ENCODE data around the gene FAF1.

The FAF1 gene

GRCh38 chr1:50471967-50472366 is 488.1 kb downstream of the FAF1 start:
- H3K9ac ChIP-seq: no peak overlapping the region
- H3K4me1 ChIP-seq: no peaks in the 10 kb centered on the region
- H3K4me3 ChIP-seq (ENCODE audit: low read depth, low read length): no peak overlapping the region
- no peaks in the 10 kb centered on the region for H3K36me3 ChIP-seq (ENCODE audit: control insufficient read depth, insufficient read depth, low read length)
- H3K27me3 ChIP-seq (ENCODE audit: control insufficient read depth, insufficient read depth, low read length): no peaks in the 10 kb centered on the region
- H3K79me2 ChIP-seq: no peaks in the 10 kb centered on the region
- no peak overlapping the region for H3K27ac ChIP-seq
- no peak for TF ChIP-seq CTCF (IDR thresholded peaks at IDR 0.05)
- H3K4me2 ChIP-seq (ENCODE audit: low read length): no peak overlapping the region
- H2AFZ ChIP-seq: no peak overlapping the region
- H3K9me3 ChIP-seq (ENCODE audit: control insufficient read depth, low read length): no peaks in the 10 kb centered on the region

- H3K36me3 ChIP-seq (ENCODE audit: control insufficient read depth, insufficient read depth, low read length): no peaks in the 10 kb centered on the region
- no peak overlapping the region for H3K4me2 ChIP-seq (ENCODE audit: low read length)
- TF ChIP-seq CTCF (IDR thresholded peaks at IDR 0.05): no peak
- H3K4me3 ChIP-seq (ENCODE audit: low read depth, low read length): no peak overlapping the region
- no peak overlapping the region for H2AFZ ChIP-seq
- H3K4me1 ChIP-seq: no peaks in the 10 kb centered on the region
- no peaks in the 10 kb centered on the region for H3K9me3 ChIP-seq (ENCODE audit: control insufficient read depth, low read length)
- no peaks in the 10 kb centered on the region for H3K27me3 ChIP-seq (ENCODE audit: control insufficient read depth, insufficient read depth, low read length)
- no peak overlapping the region for H3K27ac ChIP-seq
- H3K9ac ChIP-seq: no peak overlapping the region
- no peaks in the 10 kb centered on the region for H3K79me2 ChIP-seq
Observed at GRCh38 chr1:50462964-50463363, 497.1 kb downstream of the FAF1 start.

DNA sequence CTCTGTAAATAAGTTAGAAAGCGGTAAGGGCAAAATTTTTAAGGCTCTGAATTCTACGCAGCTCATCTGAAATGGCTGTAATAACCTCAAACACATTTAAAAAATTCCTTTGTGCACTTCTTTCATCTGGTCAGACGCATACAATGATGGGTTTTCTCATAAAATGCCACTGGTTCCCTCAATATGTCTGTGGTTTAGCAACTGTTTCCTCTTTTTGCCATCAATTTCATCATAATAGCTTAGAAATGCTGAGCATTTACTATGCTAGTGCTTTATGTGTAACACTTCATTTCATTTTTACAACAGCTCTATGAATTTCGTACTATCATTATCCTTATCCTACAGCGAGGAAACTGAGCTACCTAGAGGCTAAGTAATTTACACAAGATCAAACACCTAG is 501.6 kb downstream of the FAF1 start:
- no peak for TF ChIP-seq CTCF (IDR thresholded peaks at IDR 0.05)
- no peak overlapping the region for H3K4me3 ChIP-seq (ENCODE audit: low read depth, low read length)
- H3K27ac ChIP-seq: no peak overlapping the region
- H3K9me3 ChIP-seq (ENCODE audit: control insufficient read depth, low read length): no peaks in the 10 kb centered on the region
- no peak overlapping the region for H3K4me2 ChIP-seq (ENCODE audit: low read length)
- no peak overlapping the region for H2AFZ ChIP-seq
- no peaks in the 10 kb centered on the region for H3K79me2 ChIP-seq
- H3K9ac ChIP-seq: no peak overlapping the region
- no peaks in the 10 kb centered on the region for H3K27me3 ChIP-seq (ENCODE audit: control insufficient read depth, insufficient read depth, low read length)
- no peaks in the 10 kb centered on the region for H3K4me1 ChIP-seq
- H3K36me3 ChIP-seq (ENCODE audit: control insufficient read depth, insufficient read depth, low read length): no peaks in the 10 kb centered on the region

- H3K4me2 ChIP-seq (ENCODE audit: low read length): no peak overlapping the region
- H3K27ac ChIP-seq: no peak overlapping the region
Observed at GRCh38 chr1:50454911-50455310, 505.2 kb downstream of the FAF1 start.

More at GRCh38 chr1:50454911-50455310, 505.2 kb downstream of the FAF1 start:
- no peaks in the 10 kb centered on the region for H3K79me2 ChIP-seq
- no peaks in the 10 kb centered on the region for H3K27me3 ChIP-seq (ENCODE audit: control insufficient read depth, insufficient read depth, low read length)
- no peak for TF ChIP-seq CTCF (IDR thresholded peaks at IDR 0.05)
- H2AFZ ChIP-seq: no peak overlapping the region
- H3K36me3 ChIP-seq (ENCODE audit: control insufficient read depth, insufficient read depth, low read length): no peaks in the 10 kb centered on the region
- H3K9ac ChIP-seq: no peak overlapping the region
- no peak overlapping the region for H3K4me3 ChIP-seq (ENCODE audit: low read depth, low read length)
- H3K4me1 ChIP-seq: no peaks in the 10 kb centered on the region
- no peaks in the 10 kb centered on the region for H3K9me3 ChIP-seq (ENCODE audit: control insufficient read depth, low read length)

Data from parathyroid adenoma (tissue), 2 donors.